PC-9 (cell line): ENCODE results near the gene CCDC12.

Experiments
- EZH2 ChIP-seq: fragments of 200-600 bp; sonication (generic); IDR thresholded peaks from 2 replicates; pipeline ENCODE4 v1.8.0; 2017; ENCODE audit warnings: antibody characterized with exemption, low read depth
- TF ChIP-seq, protein P1 (sequence below): fragments of 200-600 bp; sonication (generic); conservative IDR thresholded peaks from 2 replicates; pipeline ENCODE4 v1.6.1; 2017; ENCODE audit warnings: mixed run types, antibody characterized with exemption, mild to moderate bottlenecking, moderate library complexity

DNA sequence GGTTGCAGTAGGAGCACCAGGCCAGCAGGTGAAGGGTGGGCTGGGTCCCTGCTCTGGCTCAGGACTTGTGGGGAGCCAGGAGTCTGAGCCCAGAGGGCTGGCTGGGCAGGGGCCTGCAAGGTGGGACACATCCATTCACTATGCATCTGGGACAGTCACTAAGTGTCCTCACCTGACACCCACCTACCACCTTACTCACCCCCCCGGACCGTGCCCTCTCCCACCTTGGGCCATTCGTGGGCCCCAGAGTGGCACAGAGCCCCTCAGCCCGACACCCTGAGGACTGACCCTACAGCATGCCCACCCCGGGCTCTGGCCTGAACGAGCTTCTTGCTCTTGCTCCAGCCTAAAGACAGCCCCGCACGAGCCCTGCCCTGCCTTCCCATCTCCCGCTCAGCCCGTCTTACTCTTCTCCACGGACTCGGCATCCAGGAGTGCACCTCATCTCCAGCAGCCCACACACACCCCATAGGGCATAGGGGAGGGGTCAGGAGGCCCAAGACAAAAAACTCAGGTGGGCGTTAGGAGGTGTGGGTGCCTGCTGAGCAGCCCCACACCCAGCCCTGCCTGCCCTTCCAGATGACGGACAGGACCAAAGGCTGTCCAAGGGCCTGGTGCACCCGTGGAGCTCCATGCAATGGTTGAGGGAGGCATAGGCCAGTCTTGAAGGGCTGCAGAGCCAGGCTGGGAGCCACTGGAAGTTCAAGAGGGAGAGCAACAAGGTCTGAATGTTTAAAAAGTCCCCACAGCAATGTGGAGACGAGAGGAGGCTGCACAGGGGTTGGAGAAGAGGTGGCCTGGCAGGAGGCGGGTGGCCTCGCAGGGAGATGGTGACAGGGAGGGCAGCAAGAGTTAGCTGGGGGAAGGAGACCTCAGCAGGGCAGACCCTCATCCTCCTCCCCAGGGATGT lies 72.0 kb downstream of the CCDC12 start:
- TF ChIP-seq, protein P1, sequence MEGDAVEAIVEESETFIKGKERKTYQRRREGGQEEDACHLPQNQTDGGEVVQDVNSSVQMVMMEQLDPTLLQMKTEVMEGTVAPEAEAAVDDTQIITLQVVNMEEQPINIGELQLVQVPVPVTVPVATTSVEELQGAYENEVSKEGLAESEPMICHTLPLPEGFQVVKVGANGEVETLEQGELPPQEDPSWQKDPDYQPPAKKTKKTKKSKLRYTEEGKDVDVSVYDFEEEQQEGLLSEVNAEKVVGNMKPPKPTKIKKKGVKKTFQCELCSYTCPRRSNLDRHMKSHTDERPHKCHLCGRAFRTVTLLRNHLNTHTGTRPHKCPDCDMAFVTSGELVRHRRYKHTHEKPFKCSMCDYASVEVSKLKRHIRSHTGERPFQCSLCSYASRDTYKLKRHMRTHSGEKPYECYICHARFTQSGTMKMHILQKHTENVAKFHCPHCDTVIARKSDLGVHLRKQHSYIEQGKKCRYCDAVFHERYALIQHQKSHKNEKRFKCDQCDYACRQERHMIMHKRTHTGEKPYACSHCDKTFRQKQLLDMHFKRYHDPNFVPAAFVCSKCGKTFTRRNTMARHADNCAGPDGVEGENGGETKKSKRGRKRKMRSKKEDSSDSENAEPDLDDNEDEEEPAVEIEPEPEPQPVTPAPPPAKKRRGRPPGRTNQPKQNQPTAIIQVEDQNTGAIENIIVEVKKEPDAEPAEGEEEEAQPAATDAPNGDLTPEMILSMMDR, result no peak
- no peak for TF ChIP-seq EZH2
